GM12878 (cell line): ENCODE data around the gene PLA2G2E. TPM values are rescaled to one million over a fixed set of nuclear protein-coding genes. Genes with fewer than 3 reads are reported as not detected.

ENCODE experiments used
- ATAC-seq: fragments of 200-7000 bp; cut with Tn5 transposase; 3 replicates; pipeline ENCODE4 v1.9.1; 2020; ENCODE audit warnings: mild to moderate bottlenecking, moderate library complexity
- BruUV-seq: library from RNA; stranded (reverse); fragments of 400-500 nt; replicated peaks from 2 replicates; lab custom pipeline; 2021; lab: Mats Ljungman, UMichigan
- CTCF ChIA-PET: fragments of 300-600 bp; sonication (Branson Sonifier 250); formaldehyde crosslinking; extraction: SDS; loops from one replicate; lab custom pipeline; 2021; ENCODE audit warnings: inconsistent platforms; lab: Yijun Ruan, JAX
- POLR2A ChIA-PET: fragments of 350-600 bp; formaldehyde crosslinking; extraction: SDS; loops from one replicate; lab custom pipeline; 2021; ENCODE audit warnings: inconsistent platforms; lab: Charles Lee
- RAD21 ChIA-PET: fragments of 300-600 bp; sonication (Branson Sonifier 250); formaldehyde crosslinking; loops from one replicate; lab custom pipeline; 2023; ENCODE audit warnings: antibody characterized with exemption; ENCODE audit not compliant: unreplicated experiment; lab: Charles Lee
- SMC1A ChIA-PET: fragments of 300-600 bp; sonication (Branson Sonifier 250); formaldehyde crosslinking; loops from one replicate; lab custom pipeline; 2023; ENCODE audit not compliant: unreplicated experiment, uncharacterized antibody; lab: Charles Lee
- DNase-seq: peaks from one replicate; pipeline ENCODE4 v3.0.0-alpha.2; 2011; ENCODE audit warnings: low read depth, low spot score
- FAIRE-seq: peaks from 3 replicates; lab custom pipeline; 2011; peaks lifted over from hg19 to GRCh38; lab: Jason Lieb, UNC
- H2AFZ ChIP-seq: 2 replicates; pipeline ENCODE4 v1.6.0; 2011; ENCODE audit warnings: low read depth, low read length, control low read depth; ENCODE audit not compliant: control insufficient read depth
- H3K27ac ChIP-seq: 2 replicates; pipeline ENCODE4 v1.5.1; 2011; ENCODE audit warnings: control low read depth; ENCODE audit not compliant: control insufficient read depth, insufficient read depth
- H3K27me3 ChIP-seq, 2 experiments: replicated peaks in 1 of 2; 2 replicates each; pipeline versions ENCODE4 v1.6.0 to v1.6.1; 2011; ENCODE audit warnings: low read length in 1 of 2; ENCODE audit not compliant: control insufficient read depth in 2 of 2, insufficient read depth in 2 of 2
- H3K36me3 ChIP-seq, 2 experiments: 2 replicates each; pipeline ENCODE4 v1.5.1; 2011; ENCODE audit warnings: low read length in 1 of 2; ENCODE audit not compliant: control insufficient read depth in 2 of 2, insufficient read depth in 2 of 2
- H3K4me1 ChIP-seq: 2 replicates; pipeline ENCODE4 v1.6.1; 2011; ENCODE audit warnings: mild to moderate bottlenecking, low read length, moderate library complexity, mixed read lengths; ENCODE audit not compliant: control insufficient read depth, insufficient read depth
- H3K4me2 ChIP-seq: 2 replicates; pipeline ENCODE4 v1.6.0; 2011; ENCODE audit warnings: control low read depth; ENCODE audit not compliant: control insufficient read depth, insufficient read depth
- H3K4me3 ChIP-seq: fragments of 200-600 bp; sonication (generic); 2 replicates; pipeline ENCODE4 v1.5.1; 2016
- H3K79me2 ChIP-seq: 2 replicates; pipeline ENCODE4 v1.6.0; 2011; ENCODE audit warnings: low read length; ENCODE audit not compliant: control insufficient read depth, insufficient read depth
- H3K9ac ChIP-seq: 2 replicates; pipeline ENCODE4 v1.8.0; 2011; ENCODE audit warnings: low read length, control low read depth, mixed read lengths; ENCODE audit not compliant: control insufficient read depth, insufficient read depth
- H3K9me3 ChIP-seq: replicated peaks from 3 replicates; pipeline ENCODE4 v1.5.1; 2011; ENCODE audit warnings: mild to moderate bottlenecking, low read length; ENCODE audit not compliant: control insufficient read depth, insufficient read depth
- H4K20me1 ChIP-seq: 2 replicates; pipeline ENCODE4 v1.6.0; 2011; ENCODE audit not compliant: control insufficient read depth, insufficient read depth
- ATF3 ChIP-seq: IDR thresholded peaks from 2 replicates; pipeline ENCODE4 v1.6.1; 2011; ENCODE audit warnings: low read depth, mild to moderate bottlenecking, low read length, moderate library complexity, borderline replicate concordance; ENCODE audit errors: extremely low read depth
- CHD1 ChIP-seq: IDR thresholded peaks from 2 replicates; pipeline ENCODE4 v1.6.1; 2012; ENCODE audit warnings: low read depth, low read length, improper control_type of control experiment
- DPF2 ChIP-seq: fragments of 450-650 bp; IDR thresholded peaks from 2 replicates; pipeline ENCODE4 v1.6.1; 2017; ENCODE audit warnings: mild to moderate bottlenecking
- ETV6 ChIP-seq, 2 experiments: fragments of 450-650 bp in 1 of 2; IDR thresholded peaks in 1 of 2; conservative IDR thresholded peaks in 1 of 2; 2 replicates each; pipeline ENCODE4 v1.6.1; 2014; ENCODE audit warnings: antibody characterized with exemption in 1 of 2, borderline replicate concordance in 1 of 2, low read depth in 1 of 2, mild to moderate bottlenecking in 1 of 2, moderate library complexity in 1 of 2
- FOXK2 ChIP-seq: fragments of 450-650 bp; IDR thresholded peaks from 2 replicates; pipeline ENCODE4 v1.6.1; 2017; ENCODE audit warnings: mild to moderate bottlenecking, moderate library complexity
- GATAD2B ChIP-seq: fragments of 450-650 bp; conservative IDR thresholded peaks from 2 replicates; pipeline ENCODE4 v1.6.1; 2017; ENCODE audit warnings: low read depth, mild to moderate bottlenecking, moderate library complexity
- JUNB ChIP-seq: IDR thresholded peaks from 2 replicates; pipeline ENCODE4 v1.6.1; 2016; ENCODE audit warnings: antibody characterized with exemption, mild to moderate bottlenecking
- KLF5 ChIP-seq: fragments of 450-650 bp; IDR thresholded peaks from 2 replicates; pipeline ENCODE4 v1.6.1; 2014; ENCODE audit warnings: mild to moderate bottlenecking; ENCODE audit not compliant: partially characterized antibody
- MEF2B ChIP-seq: fragments of 450-650 bp; IDR thresholded peaks from 2 replicates; pipeline ENCODE4 v1.6.1; 2018; ENCODE audit warnings: mild to moderate bottlenecking, moderate library complexity; ENCODE audit not compliant: partially characterized antibody, poor library complexity, severe bottlenecking
- PAX5 ChIP-seq: IDR thresholded peaks from 2 replicates; pipeline ENCODE4 v1.6.1; 2011; ENCODE audit warnings: low read depth, low read length, borderline replicate concordance
- SMAD5 ChIP-seq: IDR thresholded peaks from 2 replicates; pipeline ENCODE4 v1.6.1; 2016; ENCODE audit warnings: antibody characterized with exemption, low read depth
- SREBF1 ChIP-seq: IDR thresholded peaks from 2 replicates; pipeline ENCODE4 v1.6.1; 2012; ENCODE audit warnings: mild to moderate bottlenecking, low read length
- SRF ChIP-seq, 2 experiments: IDR thresholded peaks; 2 replicates each; pipeline ENCODE4 v1.6.1; 2011; ENCODE audit warnings: low read depth in 2 of 2, low read length in 2 of 2, mild to moderate bottlenecking in 1 of 2, moderate library complexity in 1 of 2
- ZNF207 ChIP-seq: fragments of 450-650 bp; IDR thresholded peaks from 2 replicates; pipeline ENCODE4 v1.6.1; 2014; ENCODE audit warnings: antibody characterized with exemption, mild to moderate bottlenecking, borderline replicate concordance
- ZNF592 ChIP-seq: fragments of 450-650 bp; IDR thresholded peaks from 2 replicates; pipeline ENCODE4 v1.6.1; 2017; ENCODE audit warnings: mild to moderate bottlenecking, moderate library complexity
- WGBS: methylation state at CpG from one replicate; pipeline ENCODE4 v1.1.6; 2016; ENCODE audit warnings: low lambda C conversion rate; ENCODE audit not compliant: insufficient replicate concordance, insufficient coverage; ENCODE audit errors: missing lambda C conversion rate; 5-methylcytosine and 5-hydroxymethylcytosine counted together
- in situ Hi-C: fragments of 300-500 bp; cut with MboI; formaldehyde crosslinking; loops from 9 replicates; pipeline ENCODE4 v1.14.3; 2018; ENCODE audit warnings: mixed read lengths
- intact Hi-C: fragments of 100-400 bp; cut with micrococcal nuclease; formaldehyde crosslinking; loops from one replicate; pipeline ENCODE4 v1.14.2; 2022; ENCODE audit not compliant: unreplicated experiment
- polyA plus RNA-seq, 11 experiments: library from polyadenylated mRNA; depleted of rRNA in 4 of 11; unstranded in 6 of 11; stranded (reverse) in 5 of 11; fragments of >200 nt; fragmentation: Nextera tagmentation in 4 of 11; fragmentation: Illumina TruSeq in 1 of 11; extraction: Ambion mirVana in 4 of 11; extraction: Trizol in 1 of 11; gene quantifications; 1 replicate in 1 of 11; 2 replicates in 10 of 11; pipeline versions ENCODE4 v1.2.1 to v1.2.3, GENCODE V29; 2011 to 2016; ENCODE audit warnings: inconsistent platforms in 2 of 11, missing spikeins in 2 of 11, low read depth in 1 of 11
- total RNA-seq, 4 experiments: library from RNA; depleted of rRNA in 3 of 4; stranded (reverse); fragments of >200 nt in 3 of 4; fragmentation: Illumina TruSeq in 1 of 4; extraction: Trizol in 1 of 4; gene quantifications; 2 replicates each; pipeline versions ENCODE4 v1.2.1 to v1.2.3, GENCODE V29; 2013 to 2021
- TF ChIP-seq, protein P1 (sequence below): fragments of 450-650 bp; IDR thresholded peaks from 2 replicates; pipeline ENCODE4 v1.6.1; 2017; ENCODE audit warnings: borderline replicate concordance
- TF ChIP-seq, protein P2 (sequence below): IDR thresholded peaks from 2 replicates; pipeline ENCODE4 v1.6.1; 2011; ENCODE audit warnings: low read depth, low read length, improper control_type of control experiment, borderline replicate concordance

The PLA2G2E gene
- total and polyA plus RNA-seq, 10 of the 15 experiments (the other 5 are each of a cell fraction or from before 2014, with no cell fraction given): not detected

- TF ChIP-seq MEF2B (no peak), GATAD2B (no peak), ZNF592 (no peak), DPF2 (no peak), KLF5 (no peak), CHD1 (no peak), JUNB (no peak), FOXK2 (no peak), ATF3 (no peak)
These were observed 23.6 kb upstream of the PLA2G2E start (continued) for GRCh38 chr1:19946971-19947370.

- ChIA-PET CTCF (interaction anchor here (0.7 to 0.8 kb wide), 2 partner anchors 22 to 415 kb away, joined by 3 to 6 read pairs; no protein-coding TSS in a partner anchor), RAD21 (no interaction called here), SMC1A (no interaction called here), POLR2A (no interaction called here)
- Histone ChIP-seq H4K20me1 (no peaks in the 10 kb centered on the region), H3K4me2 (no peak overlapping the region), H3K9ac (no peak overlapping the region), H3K36me3 (no peaks in the 10 kb centered on the region), H3K9me3 (no peaks in the 10 kb centered on the region), H3K27me3 (no peaks in the 10 kb centered on the region; a peak in 1 of 4 replicates), H3K27ac (no peak overlapping the region), H3K79me2 (no peaks in the 10 kb centered on the region), H3K4me1 (no peaks in the 10 kb centered on the region), H3K4me3 (no peak overlapping the region), H2AFZ (no peak overlapping the region)
- DNase-seq (no peak), FAIRE-seq (no peak), ATAC-seq (no peak)
- 28% methylated on average over 6 of the region's 6 CpGs for WGBS
- no TSS peak for BruUV-seq
- in situ Hi-C loops: no loop called here
- intact Hi-C loops: no loop called here
- no peak for TF ChIP-seq SREBF1
- TF ChIP-seq, protein P1, sequence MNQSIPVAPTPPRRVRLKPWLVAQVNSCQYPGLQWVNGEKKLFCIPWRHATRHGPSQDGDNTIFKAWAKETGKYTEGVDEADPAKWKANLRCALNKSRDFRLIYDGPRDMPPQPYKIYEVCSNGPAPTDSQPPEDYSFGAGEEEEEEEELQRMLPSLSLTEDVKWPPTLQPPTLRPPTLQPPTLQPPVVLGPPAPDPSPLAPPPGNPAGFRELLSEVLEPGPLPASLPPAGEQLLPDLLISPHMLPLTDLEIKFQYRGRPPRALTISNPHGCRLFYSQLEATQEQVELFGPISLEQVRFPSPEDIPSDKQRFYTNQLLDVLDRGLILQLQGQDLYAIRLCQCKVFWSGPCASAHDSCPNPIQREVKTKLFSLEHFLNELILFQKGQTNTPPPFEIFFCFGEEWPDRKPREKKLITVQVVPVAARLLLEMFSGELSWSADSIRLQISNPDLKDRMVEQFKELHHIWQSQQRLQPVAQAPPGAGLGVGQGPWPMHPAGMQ: no peak
- TF ChIP-seq PAX5: no peak
- TF ChIP-seq, protein P2, sequence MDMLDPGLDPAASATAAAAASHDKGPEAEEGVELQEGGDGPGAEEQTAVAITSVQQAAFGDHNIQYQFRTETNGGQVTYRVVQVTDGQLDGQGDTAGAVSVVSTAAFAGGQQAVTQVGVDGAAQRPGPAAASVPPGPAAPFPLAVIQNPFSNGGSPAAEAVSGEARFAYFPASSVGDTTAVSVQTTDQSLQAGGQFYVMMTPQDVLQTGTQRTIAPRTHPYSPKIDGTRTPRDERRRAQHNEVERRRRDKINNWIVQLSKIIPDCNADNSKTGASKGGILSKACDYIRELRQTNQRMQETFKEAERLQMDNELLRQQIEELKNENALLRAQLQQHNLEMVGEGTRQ: no peak
- no peak for TF ChIP-seq ZNF207
- TF ChIP-seq SMAD5: no peak
- TF ChIP-seq GATAD2B: no peak
- no peak for TF ChIP-seq MEF2B
- TF ChIP-seq ETV6 (conservative IDR thresholded peaks at IDR 0.05 in 1 of 2, IDR thresholded peaks at IDR 0.05 in 1 of 2; ENCODE audit: borderline replicate concordance in 1 of 2, low read depth in 1 of 2): no peak
- no peak for TF ChIP-seq SRF (IDR thresholded peaks at IDR 0.05; ENCODE audit: low read depth in 2 of 2, low read length in 2 of 2)
These were observed 22.9 kb upstream of the PLA2G2E start for GRCh38 chr1:19946331-19946751.
